CD14-positive monocyte (primary cell): Measurements from ENCODE around the gene MED31. TPM values are rescaled to one million over a fixed set of nuclear protein-coding genes. Genes with fewer than 3 reads are reported as not detected.

Experiments used
- DNase-seq, 3 donors: peaks; one replicate each; pipeline ENCODE4 v3.0.0-alpha.2; 2011 to 2022
- H2AFZ ChIP-seq: 2 replicates; pipeline ENCODE4 v1.6.0; 2012; ENCODE audit warnings: mild to moderate bottlenecking, low read depth, low read length, inconsistent platforms; ENCODE audit not compliant: insufficient read depth, poor library complexity, severe bottlenecking
- H3K27ac ChIP-seq, 2 donors: 1 replicate in 1 of 2; 2 replicates in 1 of 2; pipeline ENCODE4 v1.5.1; 2012 to 2013; ENCODE audit warnings: low read length in 2 of 2, control low read depth in 1 of 2, inconsistent platforms in 1 of 2, low read depth in 1 of 2, mild to moderate bottlenecking in 1 of 2
- H3K27me3 ChIP-seq, 2 donors: one replicate each; pipeline versions ENCODE4 v1.6.0 to v1.6.1; 2011 to 2013; ENCODE audit warnings: low read length in 2 of 2; ENCODE audit not compliant: control insufficient read depth in 2 of 2, insufficient read depth in 2 of 2
- H3K36me3 ChIP-seq, 2 donors: replicated peaks in 1 of 2; 1 replicate in 1 of 2; 2 replicates in 1 of 2; pipeline versions ENCODE4 v1.5.1 to v1.6.1; 2012 to 2013; ENCODE audit warnings: low read length in 2 of 2, control low read depth in 1 of 2, inconsistent platforms in 1 of 2, mild to moderate bottlenecking in 1 of 2; ENCODE audit not compliant: insufficient read depth in 2 of 2, control insufficient read depth in 1 of 2
- H3K4me1 ChIP-seq, 2 donors: 1 replicate in 1 of 2; 2 replicates in 1 of 2; pipeline versions ENCODE4 v1.5.1 to v1.6.1; 2012 to 2013; ENCODE audit warnings: low read length in 2 of 2, control low read depth in 1 of 2, inconsistent platforms in 1 of 2, mild to moderate bottlenecking in 1 of 2, moderate library complexity in 1 of 2; ENCODE audit not compliant: insufficient read depth in 2 of 2, control insufficient read depth in 1 of 2
- H3K4me2 ChIP-seq: replicated peaks from 2 replicates; pipeline ENCODE3; 2012; ENCODE audit warnings: low read length, moderate library complexity, mild to moderate bottlenecking; ENCODE audit not compliant: poor library complexity, severe bottlenecking; ENCODE audit errors: extremely low read depth
- H3K4me3 ChIP-seq, 3 experiments: fragments of 200-600 bp in 1 of 3; sonication (generic) in 1 of 3; replicated peaks in 1 of 3; 1 replicate in 2 of 3; 2 replicates in 1 of 3; pipeline ENCODE4 v1.5.1; 2011 to 2013; ENCODE audit warnings: low read length in 3 of 3, mild to moderate bottlenecking in 3 of 3, control low read depth in 2 of 3, low read depth in 2 of 3, inconsistent platforms in 1 of 3, moderate library complexity in 1 of 3
- H3K79me2 ChIP-seq: 2 replicates; pipeline ENCODE4 v1.6.0; 2012; ENCODE audit warnings: mild to moderate bottlenecking, control low read depth, inconsistent platforms, low read length, moderate library complexity; ENCODE audit not compliant: insufficient read depth
- H3K9ac ChIP-seq: 2 replicates; pipeline ENCODE4 v1.6.0; 2017; ENCODE audit warnings: low read length, mild to moderate bottlenecking; ENCODE audit not compliant: insufficient read depth, poor library complexity, severe bottlenecking
- H3K9me3 ChIP-seq, 2 donors: replicated peaks in 1 of 2; 1 replicate in 1 of 2; 2 replicates in 1 of 2; pipeline versions ENCODE4 v1.5.1 to v1.6.1; 2012 to 2013; ENCODE audit warnings: low read length in 2 of 2, control low read depth in 1 of 2; ENCODE audit not compliant: control insufficient read depth in 1 of 2, insufficient read depth in 1 of 2
- H4K20me1 ChIP-seq: 2 replicates; pipeline ENCODE4 v1.6.0; 2012; ENCODE audit warnings: mild to moderate bottlenecking, low read length, control low read depth, moderate library complexity; ENCODE audit not compliant: insufficient read depth
- H3K27ac Mint-ChIP-seq, 7 donors: one replicate each; pipeline ENCODE4 v1.8.0; 2020; ENCODE audit warnings: mild to moderate bottlenecking in 7 of 7, mixed read lengths in 7 of 7, moderate library complexity in 6 of 7, inconsistent platforms in 2 of 7
- H3K27me3 Mint-ChIP-seq, 3 donors: one replicate each; pipeline ENCODE4 v1.8.0; 2021 to 2022; ENCODE audit warnings: low read depth in 3 of 3, mild to moderate bottlenecking in 3 of 3, mixed read lengths in 3 of 3, moderate library complexity in 3 of 3, inconsistent platforms in 1 of 3
- H3K36me3 Mint-ChIP-seq, 2 donors: one replicate each; pipeline ENCODE4 v1.8.0; 2020; ENCODE audit warnings: mixed read lengths in 2 of 2, inconsistent platforms in 1 of 2, mild to moderate bottlenecking in 1 of 2
- H3K4me1 Mint-ChIP-seq: one replicate; pipeline ENCODE4 v1.8.0; 2020; ENCODE audit warnings: mild to moderate bottlenecking, mixed read lengths
- H3K4me3 Mint-ChIP-seq, 2 donors: one replicate each; pipeline ENCODE4 v1.8.0; 2020; ENCODE audit warnings: mild to moderate bottlenecking in 2 of 2, mixed read lengths in 2 of 2, moderate library complexity in 1 of 2
- H3K9me3 Mint-ChIP-seq, 7 donors: one replicate each; pipeline ENCODE4 v1.8.0; 2020 to 2022; ENCODE audit warnings: mixed read lengths in 7 of 7, mild to moderate bottlenecking in 6 of 7, moderate library complexity in 6 of 7, inconsistent platforms in 2 of 7
- CTCF ChIP-seq: fragments of 200-600 bp; IDR thresholded peaks from one replicate; pipeline ENCODE4 v1.8.0; 2022; ENCODE audit warnings: antibody characterized with exemption, mild to moderate bottlenecking
- WGBS: methylation state at CpG from one replicate; pipeline ENCODE4 v1.1.5; 2013; ENCODE audit warnings: missing lambda C conversion rate; ENCODE audit not compliant: insufficient coverage; 5-methylcytosine and 5-hydroxymethylcytosine counted together
- intact Hi-C, 2 donors: fragments of 100-400 bp; cut with micrococcal nuclease; formaldehyde crosslinking; loops; one replicate each; pipeline versions ENCODE4 v1.15.0 to v1.15.1; 2023
- polyA plus RNA-seq, 3 donors: library from polyadenylated mRNA; depleted of rRNA in 1 of 3; unstranded in 2 of 3; stranded (reverse) in 1 of 3; fragments of 300-500 nt in 2 of 3; fragments of >200 nt in 1 of 3; fragmentation: Illumina TruSeq in 2 of 3; gene quantifications; 1 replicate in 2 of 3; 2 replicates in 1 of 3; pipeline ENCODE4 v1.2.3, GENCODE V29; 2012 to 2021

The MED31 gene
- polyA plus RNA-seq, 3 donors: 6.8 to 38.2 (median 33.6) TPM

GRCh38 chr17:6670999-6671398 lies 19.6 kb upstream of the MED31 start:
- H3K79me2 ChIP-seq: no peaks in the 10 kb centered on the region
- H3K36me3 ChIP-seq: no peaks in the 10 kb centered on the region
- H3K4me1 ChIP-seq: no peaks in the 10 kb centered on the region
- no peak overlapping the region for H3K9ac ChIP-seq
- no peak overlapping the region for H3K27ac ChIP-seq
- WGBS: 93% methylated on average over 6 of the region's 6 CpGs
- no peak for TF ChIP-seq CTCF
- Mint-ChIP-seq H3K4me1 (peaks cover 2% of the 10 kb centered on the region), H3K27ac (no peak overlapping the region), H3K4me3 (no peak overlapping the region), H3K9me3 (no peaks in the 10 kb centered on the region), H3K36me3 (no peaks in the 10 kb centered on the region), H3K27me3 (peaks cover 23 to 51% (median 49%) of the 10 kb centered on the region in 3 donors)
- no peak overlapping the region for H3K4me2 ChIP-seq
- H2AFZ ChIP-seq: no peak overlapping the region
- peaks cover 0 to 13% of the 10 kb centered on the region in 2 donors for H3K27me3 ChIP-seq
- no peaks in the 10 kb centered on the region for H4K20me1 ChIP-seq
- DNase-seq: no peak
- intact Hi-C loops: no loop called here
- no peaks in the 10 kb centered on the region for H3K9me3 ChIP-seq
- no peak overlapping the region for H3K4me3 ChIP-seq

- no peak for TF ChIP-seq CTCF
- 98% methylated on average over 7 of the region's 8 CpGs for WGBS
These were observed 19.2 kb upstream of the MED31 start for GRCh38 chr17:6670571-6670970.

More at GRCh38 chr17:6670571-6670970, 19.2 kb upstream of the MED31 start:
- Mint-ChIP-seq H3K27ac (no peak overlapping the region), H3K4me3 (no peak overlapping the region), H3K9me3 (no peaks in the 10 kb centered on the region), H3K4me1 (peaks cover 2% of the 10 kb centered on the region), H3K36me3 (no peaks in the 10 kb centered on the region), H3K27me3 (peaks cover 23 to 48% (median 47%) of the 10 kb centered on the region in 3 donors)
- no peaks in the 10 kb centered on the region for H3K79me2 ChIP-seq
- H3K27me3 ChIP-seq: peaks cover 0 to 14% of the 10 kb centered on the region in 2 donors
- no peak overlapping the region for H2AFZ ChIP-seq
- H3K9ac ChIP-seq: no peak overlapping the region
- no peak overlapping the region for H3K4me2 ChIP-seq
- H3K36me3 ChIP-seq: no peaks in the 10 kb centered on the region
- no peak overlapping the region for H3K4me3 ChIP-seq
- no peaks in the 10 kb centered on the region for H3K9me3 ChIP-seq
- intact Hi-C loops: no loop called here
- no peaks in the 10 kb centered on the region for H4K20me1 ChIP-seq
- no peaks in the 10 kb centered on the region for H3K4me1 ChIP-seq
- no peak overlapping the region for H3K27ac ChIP-seq
- no peak for DNase-seq
